Panc1 (cell line): ENCODE results near the gene TFEB.

Experiments
- POLR2AphosphoS5 ChIP-seq: IDR thresholded peaks from 2 replicates; pipeline ENCODE4 v1.6.1; 2012; ENCODE audit warnings: mild to moderate bottlenecking, low read depth, low read length, moderate library complexity
- SIN3A ChIP-seq: IDR thresholded peaks from 2 replicates; pipeline ENCODE4 v1.6.1; 2012; ENCODE audit warnings: low read depth, mild to moderate bottlenecking, low read length, moderate library complexity, borderline replicate concordance; ENCODE audit not compliant: insufficient read depth
- TCF7L2 ChIP-seq: IDR thresholded peaks from 2 replicates; pipeline ENCODE4 v1.6.1; 2011; ENCODE audit warnings: mild to moderate bottlenecking, low read depth, low read length, inconsistent platforms
- TF ChIP-seq, protein P1 (sequence below): fragments of 450-650 bp; IDR thresholded peaks from 2 replicates; pipeline ENCODE4 v1.5.1; 2017; ENCODE audit warnings: mild to moderate bottlenecking
- TF ChIP-seq, protein P2 (sequence below), 2 experiments: IDR thresholded peaks; 2 replicates each; pipeline ENCODE4 v1.6.1; 2011 to 2012; ENCODE audit warnings: low read depth in 2 of 2, control low read depth in 1 of 2, low read length in 1 of 2, mild to moderate bottlenecking in 1 of 2, moderate library complexity in 1 of 2; ENCODE audit not compliant: insufficient read depth in 1 of 2

DNA sequence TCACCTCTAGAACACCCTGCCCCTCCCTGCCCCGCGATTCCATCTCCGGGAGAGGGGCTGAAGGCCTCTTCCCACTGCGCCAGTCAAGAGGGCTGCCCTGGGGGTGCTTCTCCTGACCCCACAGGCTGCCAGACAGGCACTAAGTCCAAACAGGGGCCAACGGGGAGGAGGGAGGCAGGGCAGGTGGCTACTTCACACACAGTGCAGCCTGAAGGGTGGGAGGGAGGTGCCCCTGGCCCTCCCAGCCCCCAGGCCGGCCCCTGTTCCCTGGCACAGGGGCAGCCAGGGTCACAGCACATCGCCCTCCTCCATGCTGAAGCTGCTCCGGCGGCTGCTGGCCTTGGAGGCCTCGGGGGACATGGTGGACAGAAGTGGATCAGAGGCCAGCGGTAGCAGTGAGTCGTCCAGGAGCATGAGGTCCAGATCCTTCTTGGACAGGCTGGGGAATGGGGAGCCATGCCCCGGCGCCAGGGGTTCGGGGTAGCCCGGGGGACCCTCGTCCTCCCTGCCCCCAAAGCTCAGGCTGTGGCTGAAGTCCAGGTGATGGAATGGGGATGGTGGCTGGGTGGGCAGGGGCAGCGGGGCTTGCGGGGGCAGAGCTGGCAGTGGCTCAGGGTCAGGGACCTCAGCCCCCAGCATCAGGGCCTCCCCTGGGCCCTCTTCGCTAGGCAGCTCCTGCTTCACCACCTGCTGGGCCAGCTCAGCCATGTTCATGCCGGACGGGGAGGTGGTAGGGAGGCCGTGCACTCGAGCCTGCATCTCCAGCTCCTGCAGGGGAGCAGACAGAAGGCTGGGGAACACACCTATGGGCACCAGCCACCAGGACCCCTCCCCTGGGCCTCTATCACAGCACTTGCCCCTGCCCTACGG, 50.9 kb downstream of the TFEB start:
- TF ChIP-seq, protein P1, sequence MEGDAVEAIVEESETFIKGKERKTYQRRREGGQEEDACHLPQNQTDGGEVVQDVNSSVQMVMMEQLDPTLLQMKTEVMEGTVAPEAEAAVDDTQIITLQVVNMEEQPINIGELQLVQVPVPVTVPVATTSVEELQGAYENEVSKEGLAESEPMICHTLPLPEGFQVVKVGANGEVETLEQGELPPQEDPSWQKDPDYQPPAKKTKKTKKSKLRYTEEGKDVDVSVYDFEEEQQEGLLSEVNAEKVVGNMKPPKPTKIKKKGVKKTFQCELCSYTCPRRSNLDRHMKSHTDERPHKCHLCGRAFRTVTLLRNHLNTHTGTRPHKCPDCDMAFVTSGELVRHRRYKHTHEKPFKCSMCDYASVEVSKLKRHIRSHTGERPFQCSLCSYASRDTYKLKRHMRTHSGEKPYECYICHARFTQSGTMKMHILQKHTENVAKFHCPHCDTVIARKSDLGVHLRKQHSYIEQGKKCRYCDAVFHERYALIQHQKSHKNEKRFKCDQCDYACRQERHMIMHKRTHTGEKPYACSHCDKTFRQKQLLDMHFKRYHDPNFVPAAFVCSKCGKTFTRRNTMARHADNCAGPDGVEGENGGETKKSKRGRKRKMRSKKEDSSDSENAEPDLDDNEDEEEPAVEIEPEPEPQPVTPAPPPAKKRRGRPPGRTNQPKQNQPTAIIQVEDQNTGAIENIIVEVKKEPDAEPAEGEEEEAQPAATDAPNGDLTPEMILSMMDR, result no peak
- TF ChIP-seq TCF7L2, result no peak
- TF ChIP-seq SIN3A, result no peak
- TF ChIP-seq POLR2AphosphoS5, result no peak
- TF ChIP-seq, protein P2, sequence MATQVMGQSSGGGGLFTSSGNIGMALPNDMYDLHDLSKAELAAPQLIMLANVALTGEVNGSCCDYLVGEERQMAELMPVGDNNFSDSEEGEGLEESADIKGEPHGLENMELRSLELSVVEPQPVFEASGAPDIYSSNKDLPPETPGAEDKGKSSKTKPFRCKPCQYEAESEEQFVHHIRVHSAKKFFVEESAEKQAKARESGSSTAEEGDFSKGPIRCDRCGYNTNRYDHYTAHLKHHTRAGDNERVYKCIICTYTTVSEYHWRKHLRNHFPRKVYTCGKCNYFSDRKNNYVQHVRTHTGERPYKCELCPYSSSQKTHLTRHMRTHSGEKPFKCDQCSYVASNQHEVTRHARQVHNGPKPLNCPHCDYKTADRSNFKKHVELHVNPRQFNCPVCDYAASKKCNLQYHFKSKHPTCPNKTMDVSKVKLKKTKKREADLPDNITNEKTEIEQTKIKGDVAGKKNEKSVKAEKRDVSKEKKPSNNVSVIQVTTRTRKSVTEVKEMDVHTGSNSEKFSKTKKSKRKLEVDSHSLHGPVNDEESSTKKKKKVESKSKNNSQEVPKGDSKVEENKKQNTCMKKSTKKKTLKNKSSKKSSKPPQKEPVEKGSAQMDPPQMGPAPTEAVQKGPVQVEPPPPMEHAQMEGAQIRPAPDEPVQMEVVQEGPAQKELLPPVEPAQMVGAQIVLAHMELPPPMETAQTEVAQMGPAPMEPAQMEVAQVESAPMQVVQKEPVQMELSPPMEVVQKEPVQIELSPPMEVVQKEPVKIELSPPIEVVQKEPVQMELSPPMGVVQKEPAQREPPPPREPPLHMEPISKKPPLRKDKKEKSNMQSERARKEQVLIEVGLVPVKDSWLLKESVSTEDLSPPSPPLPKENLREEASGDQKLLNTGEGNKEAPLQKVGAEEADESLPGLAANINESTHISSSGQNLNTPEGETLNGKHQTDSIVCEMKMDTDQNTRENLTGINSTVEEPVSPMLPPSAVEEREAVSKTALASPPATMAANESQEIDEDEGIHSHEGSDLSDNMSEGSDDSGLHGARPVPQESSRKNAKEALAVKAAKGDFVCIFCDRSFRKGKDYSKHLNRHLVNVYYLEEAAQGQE (IDR thresholded peaks at IDR 0.05; ENCODE audit: insufficient read depth in 1 of 2, low read depth in 2 of 2, low read length in 1 of 2), result no peak
